ENCODE data around the gene VRK3. TPM values are rescaled to one million over a fixed set of nuclear protein-coding genes. Genes with fewer than 3 reads are reported as not detected.

VRK3 gene
- total and polyA plus RNA-seq, 2 of the 4 experiments (the other 2 are of a cell fraction) = 28.7 to 35.8 TPM

DNA sequence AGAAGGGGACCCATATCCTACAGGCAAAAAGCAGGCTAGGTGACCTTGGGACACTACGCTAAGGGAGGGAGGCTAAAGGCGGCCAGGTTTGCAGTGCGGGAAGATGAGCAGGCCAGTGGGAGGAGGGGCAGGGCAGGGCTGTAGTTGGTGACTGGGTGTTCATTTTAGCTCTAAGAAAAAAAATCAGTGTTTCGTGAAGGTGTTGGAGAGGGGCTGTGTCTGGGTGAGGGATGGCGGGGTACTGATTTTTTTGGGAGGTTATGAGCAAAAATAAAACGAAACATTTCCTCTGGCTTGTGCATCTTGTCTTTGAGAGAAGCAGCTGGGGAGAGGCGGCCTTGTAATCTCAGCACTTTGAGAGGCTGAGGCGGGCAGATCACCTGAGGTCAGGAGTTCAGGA, 91.5 kb downstream of the VRK3 start:
- DNase-seq = no peak
- Histone ChIP-seq H2BK5ac (ENCODE audit: low read depth, low read length, poor library complexity, severe bottlenecking) (no peak overlapping the region), H3K36me3 (ENCODE audit: control insufficient read depth, insufficient read depth, low read length) (peaks cover 2% of the 10 kb centered on the region; the same call in 1 of the 2 replicates), H3K4me3 (ENCODE audit: insufficient read depth, low read depth, low read length) (no peak overlapping the region), H2AK9ac (replicated peaks; ENCODE audit: low read depth, low read length, poor library complexity) (no peak overlapping the region), H3K14ac (replicated peaks; ENCODE audit: low read depth, low read length) (no peak overlapping the region), H2BK120ac (ENCODE audit: low read depth, low read length) (no peak overlapping the region), H2BK20ac (ENCODE audit: low read depth, low read length) (no peak overlapping the region), H3K23ac (ENCODE audit: low read depth, low read length) (no peak overlapping the region), H3K4me2 (ENCODE audit: low read depth, low read length) (no peak overlapping the region), H3K9me1 (ENCODE audit: insufficient read depth, low read length) (peaks cover 6% of the 10 kb centered on the region; the same call in 1 of the 2 replicates), H3K9me3 (ENCODE audit: control insufficient read depth, insufficient read depth, low read length) (no peaks in the 10 kb centered on the region), H4K91ac (ENCODE audit: insufficient read depth, low read depth, low read length) (no peak overlapping the region), H2AFZ (replicated peaks; ENCODE audit: low read length, poor library complexity) (no peak overlapping the region), H3K4me1 (ENCODE audit: control insufficient read depth, insufficient read depth, low read length) (no peaks in the 10 kb centered on the region), H3K18ac (ENCODE audit: low read depth, low read length) (no peak overlapping the region), H4K20me1 (ENCODE audit: insufficient read depth, low read length) (no peaks in the 10 kb centered on the region), H2BK15ac (ENCODE audit: low read depth, low read length) (no peak overlapping the region), H3K79me1 (ENCODE audit: low read depth in 1 of 2, low read length in 2 of 2) (peaks cover 0 to 16% of the 10 kb centered on the region in 2 experiments; a peak in 3 of 4 replicates), H4K5ac (ENCODE audit: low read depth, low read length) (no peak overlapping the region), H3K27me3 (ENCODE audit: control insufficient read depth, insufficient read depth, low read length) (no peaks in the 10 kb centered on the region), H3K4ac (ENCODE audit: low read depth, low read length) (no peak overlapping the region), H4K8ac (ENCODE audit: low read depth in 2 of 2, low read length in 2 of 2) (no peak overlapping the region), H2AK5ac (ENCODE audit: low read depth, low read length) (no peak overlapping the region), H3K9ac (ENCODE audit: low read depth, low read length) (no peak overlapping the region), H3K56ac (ENCODE audit: extremely low read depth, insufficient read depth, low read length) (no peak overlapping the region), H3K27ac (ENCODE audit: insufficient read depth, low read length) (no peak overlapping the region)
- CTCF ChIA-PET = no interaction called here
- in situ Hi-C loops (cut with MboI; ENCODE audit: low sequenced_read_pairs) = loop anchor here (10.0 kb wide), 2 partner anchors 51 to 211 kb away; no protein-coding TSS in a partner anchor
- POLR2A ChIA-PET (ENCODE audit: unreplicated experiment) = interaction anchor here (0.7 kb wide), 1 partner anchor 64 kb away, joined by 4 read pairs; no protein-coding TSS in a partner anchor
- TF ChIP-seq, protein P1, sequence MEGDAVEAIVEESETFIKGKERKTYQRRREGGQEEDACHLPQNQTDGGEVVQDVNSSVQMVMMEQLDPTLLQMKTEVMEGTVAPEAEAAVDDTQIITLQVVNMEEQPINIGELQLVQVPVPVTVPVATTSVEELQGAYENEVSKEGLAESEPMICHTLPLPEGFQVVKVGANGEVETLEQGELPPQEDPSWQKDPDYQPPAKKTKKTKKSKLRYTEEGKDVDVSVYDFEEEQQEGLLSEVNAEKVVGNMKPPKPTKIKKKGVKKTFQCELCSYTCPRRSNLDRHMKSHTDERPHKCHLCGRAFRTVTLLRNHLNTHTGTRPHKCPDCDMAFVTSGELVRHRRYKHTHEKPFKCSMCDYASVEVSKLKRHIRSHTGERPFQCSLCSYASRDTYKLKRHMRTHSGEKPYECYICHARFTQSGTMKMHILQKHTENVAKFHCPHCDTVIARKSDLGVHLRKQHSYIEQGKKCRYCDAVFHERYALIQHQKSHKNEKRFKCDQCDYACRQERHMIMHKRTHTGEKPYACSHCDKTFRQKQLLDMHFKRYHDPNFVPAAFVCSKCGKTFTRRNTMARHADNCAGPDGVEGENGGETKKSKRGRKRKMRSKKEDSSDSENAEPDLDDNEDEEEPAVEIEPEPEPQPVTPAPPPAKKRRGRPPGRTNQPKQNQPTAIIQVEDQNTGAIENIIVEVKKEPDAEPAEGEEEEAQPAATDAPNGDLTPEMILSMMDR (conservative IDR thresholded peaks at IDR 0.05; ENCODE audit: low read depth, low read length) = no peak
- ATAC-seq (ENCODE audit: low read depth) = no peak
- BruUV-seq (replicated peaks) = no TSS peak
- dilution Hi-C loops (cut with HindIII; ENCODE audit: low sequenced_read_pairs, unreplicated experiment) = no loop called here
- whole genome bisulfite sequencing, 2 experiments (ENCODE audit: extremely low coverage in 2 of 2, insufficient read length in 1 of 2) = 100% methylated on average over 3 of the region's 8 CpGs; no CpG with 5 or more reads in 1 of the 2 experiments
- intact Hi-C loops (cut with micrococcal nuclease) = no loop called here

Data from IMR-90 (cell line).